KMS-11 (cell line): ENCODE results near the gene TMEM132C.

Experiments used
- H2AFZ ChIP-seq: fragments of 200-600 bp; sonication (generic); 2 replicates; pipeline ENCODE4 v1.6.1; 2016; ENCODE audit warnings: antibody characterized with exemption, mixed run types, low read depth
- H3K27ac ChIP-seq: fragments of 200-600 bp; sonication (generic); 2 replicates; pipeline ENCODE4 v1.6.1; 2016; ENCODE audit warnings: mild to moderate bottlenecking, mixed run types
- H3K27me3 ChIP-seq: fragments of 200-600 bp; sonication (generic); 2 replicates; pipeline ENCODE4 v1.6.1; 2017; ENCODE audit warnings: mild to moderate bottlenecking, low read depth, mixed run types, moderate library complexity; ENCODE audit not compliant: insufficient read depth
- H3K36me3 ChIP-seq: fragments of 200-600 bp; sonication (generic); 2 replicates; pipeline ENCODE4 v1.6.1; 2017; ENCODE audit warnings: mild to moderate bottlenecking, mixed run types; ENCODE audit not compliant: insufficient read depth
- H3K4me1 ChIP-seq: fragments of 200-600 bp; sonication (generic); 2 replicates; pipeline ENCODE4 v1.6.1; 2016; ENCODE audit warnings: mild to moderate bottlenecking, low read depth, mixed run types; ENCODE audit not compliant: poor library complexity, severe bottlenecking
- H3K4me2 ChIP-seq: fragments of 200-600 bp; sonication (generic); 2 replicates; pipeline ENCODE4 v1.7.0; 2016; ENCODE audit warnings: mild to moderate bottlenecking, mixed run types
- H3K4me3 ChIP-seq: fragments of 200-600 bp; sonication (generic); IDR thresholded peaks from 2 replicates; pipeline ENCODE4 v1.6.1; 2017; ENCODE audit warnings: low read depth, low read length, mixed read lengths; ENCODE audit not compliant: insufficient read depth
- H3K79me2 ChIP-seq: fragments of 200-600 bp; sonication (generic); 2 replicates; pipeline ENCODE4 v1.6.1; 2016; ENCODE audit warnings: low read depth, mixed run types; ENCODE audit not compliant: insufficient read depth
- H3K9ac ChIP-seq: fragments of 200-600 bp; sonication (generic); 2 replicates; pipeline ENCODE4 v1.6.1; 2016; ENCODE audit warnings: mild to moderate bottlenecking, mixed run types
- H4K20me1 ChIP-seq: fragments of 200-600 bp; sonication (generic); 2 replicates; pipeline ENCODE4 v1.6.1; 2016; ENCODE audit warnings: mild to moderate bottlenecking, mixed run types; ENCODE audit not compliant: insufficient read depth
- CTCF ChIP-seq: fragments of 200-600 bp; sonication (generic); conservative IDR thresholded peaks from 2 replicates; pipeline ENCODE4 v1.6.1; 2017; ENCODE audit warnings: low read depth, mild to moderate bottlenecking, antibody characterized with exemption, low read length, moderate library complexity, mixed read lengths

The TMEM132C gene

GRCh38 chr12:128548949-128549348 is 282.0 kb downstream of the TMEM132C start:
- Histone ChIP-seq H3K79me2 (no peaks in the 10 kb centered on the region), H3K9ac (no peak overlapping the region), H3K4me1 (no peaks in the 10 kb centered on the region), H3K4me3 (no peak overlapping the region), H4K20me1 (no peaks in the 10 kb centered on the region), H3K27ac (no peak overlapping the region), H3K36me3 (no peaks in the 10 kb centered on the region), H3K4me2 (no peak overlapping the region), H2AFZ (no peak overlapping the region), H3K27me3 (no peaks in the 10 kb centered on the region)
- no peak for TF ChIP-seq CTCF

GRCh38 chr12:128549601-128550218 is 282.7 kb downstream of the TMEM132C start:
- no peaks in the 10 kb centered on the region for H3K36me3 ChIP-seq
- no peaks in the 10 kb centered on the region for H3K4me1 ChIP-seq
- no peak overlapping the region for H2AFZ ChIP-seq
- no peak overlapping the region for H3K9ac ChIP-seq
- H3K27me3 ChIP-seq = no peaks in the 10 kb centered on the region
- no peak overlapping the region for H3K27ac ChIP-seq
- no peak for TF ChIP-seq CTCF
- no peak overlapping the region for H3K4me2 ChIP-seq
- no peak overlapping the region for H3K4me3 ChIP-seq
- H3K79me2 ChIP-seq = no peaks in the 10 kb centered on the region
- no peaks in the 10 kb centered on the region for H4K20me1 ChIP-seq

- no peaks in the 10 kb centered on the region for H3K4me1 ChIP-seq
- no peak overlapping the region for H3K4me2 ChIP-seq
- H4K20me1 ChIP-seq = no peaks in the 10 kb centered on the region
- H3K36me3 ChIP-seq = no peaks in the 10 kb centered on the region
- TF ChIP-seq CTCF = no peak
- no peaks in the 10 kb centered on the region for H3K79me2 ChIP-seq
- no peak overlapping the region for H3K4me3 ChIP-seq
- H3K27ac ChIP-seq = no peak overlapping the region
- no peaks in the 10 kb centered on the region for H3K27me3 ChIP-seq
- H2AFZ ChIP-seq = no peak overlapping the region
- H3K9ac ChIP-seq = no peak overlapping the region
Measured at GRCh38 chr12:128551266-128551665, 284.3 kb downstream of the TMEM132C start.

GRCh38 chr12:128554546-128555304 is 287.8 kb downstream of the TMEM132C start:
- no peaks in the 10 kb centered on the region for H4K20me1 ChIP-seq
- no peak for TF ChIP-seq CTCF

More at GRCh38 chr12:128554546-128555304, 287.8 kb downstream of the TMEM132C start:
- Histone ChIP-seq H3K4me1 (no peaks in the 10 kb centered on the region), H3K4me3 (no peak overlapping the region), H2AFZ (no peak overlapping the region), H3K4me2 (no peak overlapping the region), H3K27ac (no peak overlapping the region), H3K36me3 (no peaks in the 10 kb centered on the region), H3K79me2 (no peaks in the 10 kb centered on the region), H3K27me3 (no peaks in the 10 kb centered on the region), H3K9ac (no peak overlapping the region)
